Brain microvascular endothelial cell (primary cell): ENCODE results near the gene FAM219B.

Source experiments
- DNase-seq: peaks from one replicate; pipeline ENCODE4 v3.0.0-alpha.2; 2020
- H3K27ac ChIP-seq: fragments of 250-450 bp; sonication (Bioruptor Pico); 2 replicates; pipeline ENCODE4 v1.5.1; 2020; ENCODE audit warnings: mild to moderate bottlenecking, moderate library complexity
- H3K27me3 ChIP-seq: fragments of 250-450 bp; sonication (Bioruptor Pico); replicated peaks from 2 replicates; pipeline ENCODE4 v1.5.1; 2020; ENCODE audit warnings: mild to moderate bottlenecking
- H3K36me3 ChIP-seq: fragments of 250-450 bp; sonication (Bioruptor Pico); replicated peaks from 2 replicates; pipeline ENCODE4 v1.5.1; 2020; ENCODE audit warnings: mild to moderate bottlenecking
- H3K4me3 ChIP-seq: 2 replicates; pipeline ENCODE4 v1.5.1; 2011; ENCODE audit warnings: low read depth, mild to moderate bottlenecking, control low read depth, low read length, moderate library complexity
- in situ Hi-C: cut with HindIII; loops from 2 replicates; pipeline ENCODE4 v1.10.0; 2017; ENCODE audit warnings: low sequenced_read_pairs, low pct_ligation_motif_present
- TF ChIP-seq, protein P1 (sequence below): IDR thresholded peaks from 2 replicates; pipeline ENCODE4 v1.5.1; 2011; ENCODE audit warnings: low read depth, mild to moderate bottlenecking, moderate library complexity, low read length, control low read depth, inconsistent platforms; ENCODE audit errors: missing control alignments

FAM219B gene

DNA sequence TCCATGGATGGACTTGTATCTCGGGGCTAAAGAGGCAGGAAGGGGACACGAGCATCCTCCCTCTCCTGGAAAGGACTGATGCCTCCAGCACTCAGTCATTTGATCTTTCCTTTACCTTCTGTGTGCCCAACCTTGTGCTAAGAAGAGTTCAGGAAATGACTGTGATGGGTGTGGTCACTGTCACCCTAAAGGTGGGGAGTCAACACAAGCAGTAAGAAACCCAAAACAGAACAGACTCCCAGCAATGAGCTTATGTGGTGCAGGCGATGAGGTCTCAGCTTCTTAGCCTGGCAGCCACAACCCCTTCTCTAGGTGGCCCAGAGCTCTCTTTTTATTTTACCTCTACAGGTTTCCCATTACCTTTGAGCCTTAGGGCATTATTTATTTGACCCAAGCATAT, 13.0 kb downstream of the FAM219B start:
- Histone ChIP-seq H3K27ac (no peak overlapping the region), H3K27me3 (no peaks in the 10 kb centered on the region), H3K4me3 (no peak overlapping the region), H3K36me3 (peaks cover 17% of the 10 kb centered on the region)
- in situ Hi-C loops, result no loop called here
- TF ChIP-seq, protein P1, sequence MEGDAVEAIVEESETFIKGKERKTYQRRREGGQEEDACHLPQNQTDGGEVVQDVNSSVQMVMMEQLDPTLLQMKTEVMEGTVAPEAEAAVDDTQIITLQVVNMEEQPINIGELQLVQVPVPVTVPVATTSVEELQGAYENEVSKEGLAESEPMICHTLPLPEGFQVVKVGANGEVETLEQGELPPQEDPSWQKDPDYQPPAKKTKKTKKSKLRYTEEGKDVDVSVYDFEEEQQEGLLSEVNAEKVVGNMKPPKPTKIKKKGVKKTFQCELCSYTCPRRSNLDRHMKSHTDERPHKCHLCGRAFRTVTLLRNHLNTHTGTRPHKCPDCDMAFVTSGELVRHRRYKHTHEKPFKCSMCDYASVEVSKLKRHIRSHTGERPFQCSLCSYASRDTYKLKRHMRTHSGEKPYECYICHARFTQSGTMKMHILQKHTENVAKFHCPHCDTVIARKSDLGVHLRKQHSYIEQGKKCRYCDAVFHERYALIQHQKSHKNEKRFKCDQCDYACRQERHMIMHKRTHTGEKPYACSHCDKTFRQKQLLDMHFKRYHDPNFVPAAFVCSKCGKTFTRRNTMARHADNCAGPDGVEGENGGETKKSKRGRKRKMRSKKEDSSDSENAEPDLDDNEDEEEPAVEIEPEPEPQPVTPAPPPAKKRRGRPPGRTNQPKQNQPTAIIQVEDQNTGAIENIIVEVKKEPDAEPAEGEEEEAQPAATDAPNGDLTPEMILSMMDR, result no peak
- no peak for DNase-seq

DNA sequence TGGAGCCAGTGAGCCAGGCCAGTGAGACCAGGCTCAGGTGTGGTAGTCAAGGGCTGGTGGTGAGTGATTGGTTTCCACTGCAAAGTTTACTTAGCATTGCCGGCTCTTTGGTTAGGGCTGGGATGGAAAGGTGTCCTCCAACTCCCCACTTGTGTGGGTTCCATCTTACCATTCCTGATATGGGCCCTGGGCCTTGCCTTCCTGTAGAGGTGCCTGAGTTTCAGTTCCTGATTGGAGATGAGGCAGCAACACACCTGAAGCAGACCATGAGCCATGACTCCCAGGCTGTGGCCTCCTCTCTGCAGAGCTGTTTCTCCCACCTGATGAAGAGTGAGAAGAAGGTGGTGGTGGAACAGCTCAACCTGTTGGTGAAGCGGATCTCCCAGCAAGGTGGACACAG, 13.7 kb downstream of the FAM219B start:
- TF ChIP-seq, protein P1, result no peak
- Histone ChIP-seq H3K4me3 (no peak overlapping the region), H3K36me3 (peaks cover 17% of the 10 kb centered on the region), H3K27ac (no peak overlapping the region), H3K27me3 (no peaks in the 10 kb centered on the region)
- in situ Hi-C loops, result no loop called here
- no peak for DNase-seq

GRCh38 chr15:74892313-74892712, 14.3 kb downstream of the FAM219B start:
- no peak overlapping the region for H3K4me3 ChIP-seq
- in situ Hi-C loops, result no loop called here
- DNase-seq, result no peak
- TF ChIP-seq, protein P1, result no peak
- peaks cover 17% of the 10 kb centered on the region for H3K36me3 ChIP-seq
- no peak overlapping the region for H3K27ac ChIP-seq
- H3K27me3 ChIP-seq, result no peaks in the 10 kb centered on the region

DNA sequence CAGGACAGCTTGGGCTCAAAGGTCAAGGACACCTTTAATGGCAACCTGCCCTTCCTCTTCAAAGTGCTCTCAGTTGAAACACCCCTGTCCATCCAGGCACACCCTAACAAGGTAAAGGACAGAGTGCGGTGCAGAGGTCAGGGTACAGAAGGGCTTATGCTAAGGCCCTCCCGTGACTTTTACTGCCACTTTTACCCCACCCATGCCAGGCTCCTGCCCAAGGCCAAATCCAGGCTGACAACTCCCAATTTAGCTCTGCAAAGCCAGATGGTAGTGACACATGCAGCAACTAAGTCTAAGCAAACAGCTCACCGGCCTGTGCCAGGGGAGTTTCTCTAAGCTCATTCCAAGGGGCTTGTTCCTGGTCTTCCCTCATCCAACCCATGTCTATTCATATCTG, 15.2 kb downstream of the FAM219B start:
- Histone ChIP-seq H3K27ac (no peak overlapping the region), H3K27me3 (no peaks in the 10 kb centered on the region), H3K4me3 (no peak overlapping the region), H3K36me3 (peaks cover 17% of the 10 kb centered on the region)
- DNase-seq, result no peak
- in situ Hi-C loops, result no loop called here
- TF ChIP-seq, protein P1, result no peak

GRCh38 chr15:74890665-74890960, 16.0 kb downstream of the FAM219B start:
- TF ChIP-seq, protein P1, result no peak
- in situ Hi-C loops, result no loop called here
- DNase-seq, result no peak
- Histone ChIP-seq H3K4me3 (peak overlapping the region; percentile 99), H3K27ac (no peak overlapping the region), H3K36me3 (peaks cover 17% of the 10 kb centered on the region), H3K27me3 (no peaks in the 10 kb centered on the region)

DNA sequence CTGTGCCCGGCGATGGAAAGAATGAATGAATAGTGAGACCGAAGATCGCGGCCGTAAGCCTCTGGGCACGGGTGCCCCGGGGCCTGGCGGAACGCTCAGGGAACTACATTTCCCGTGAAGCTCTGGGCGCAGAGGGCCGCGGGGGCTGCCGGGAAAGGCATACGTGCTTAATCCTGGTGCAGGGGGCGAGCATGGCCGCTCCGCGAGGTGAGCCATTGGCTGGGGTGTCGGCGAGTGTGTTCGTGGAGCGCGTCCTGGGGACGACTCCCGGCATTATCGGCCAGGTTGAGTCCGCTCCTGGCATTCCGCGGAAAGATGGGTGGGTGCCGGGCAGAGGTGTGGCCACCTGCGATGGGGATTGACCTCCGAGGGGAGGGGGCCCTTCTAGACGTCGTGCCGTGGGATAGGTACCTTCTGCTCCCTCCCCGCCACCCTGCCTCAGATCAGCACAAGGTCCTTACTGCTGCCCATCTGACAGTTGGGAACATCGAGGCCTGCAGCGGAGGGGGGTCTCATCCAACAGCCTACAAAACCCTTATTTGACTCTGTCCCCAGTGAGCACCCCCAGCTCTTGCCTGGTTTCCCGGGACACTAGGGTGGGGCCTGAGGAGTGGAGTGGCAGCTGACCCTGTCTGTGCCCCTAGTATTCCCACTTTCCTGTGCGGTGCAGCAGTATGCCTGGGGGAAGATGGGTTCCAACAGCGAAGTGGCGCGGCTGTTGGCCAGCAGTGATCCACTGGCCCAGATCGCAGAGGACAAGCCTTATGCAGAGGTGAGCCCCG, 16.6 kb downstream of the FAM219B start, which contains the start of gene MPI:
Gene MPI (plus strand): TSS at position 160 of the 782 bp plus-strand sequence. CDS start 32 bp downstream, at position 192.
- peak within 1 kb of the TSS; percentile 63 for H3K27ac ChIP-seq
- in situ Hi-C loops, result no loop called here
- TF ChIP-seq, protein P1, result no peak
- H3K27me3 ChIP-seq, result no peaks in the 10 kb centered on the region
- H3K4me3 ChIP-seq, result peak within 1 kb of the TSS; percentile 99
- peaks cover 17% of the 10 kb centered on the region for H3K36me3 ChIP-seq
- DNase-seq, result peak; percentile 73
